HG02938 (cell line): ENCODE results near the gene TBCD.

Experiments used
- ATAC-seq: cut with Tn5 transposase; IDR thresholded peaks from one replicate; pipeline ENCODE4 v1.9.1; 2021; ENCODE audit warnings: mild to moderate bottlenecking, moderate library complexity; ENCODE audit not compliant: unreplicated experiment

The TBCD gene

DNA sequence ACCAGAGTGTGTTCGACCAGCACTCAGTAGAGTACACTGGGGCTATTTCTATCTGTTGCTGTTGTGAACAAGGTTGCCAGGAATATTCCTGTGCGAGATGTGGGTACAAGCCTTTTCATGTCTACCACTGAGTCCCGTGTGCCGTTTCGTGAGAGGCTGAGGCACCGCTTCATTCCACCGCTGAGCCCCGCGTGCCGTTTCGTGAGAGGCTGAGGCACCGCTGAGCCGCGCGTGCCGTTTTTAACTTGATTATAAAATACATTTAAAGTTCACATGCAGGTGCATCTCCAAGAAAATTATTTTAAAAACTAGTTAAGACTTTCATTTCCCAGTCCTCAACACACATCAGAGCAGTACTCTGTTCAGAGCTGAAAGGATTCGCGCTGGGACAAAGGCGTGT, 166.6 kb downstream of the TBCD start:
- no peak for ATAC-seq

DNA sequence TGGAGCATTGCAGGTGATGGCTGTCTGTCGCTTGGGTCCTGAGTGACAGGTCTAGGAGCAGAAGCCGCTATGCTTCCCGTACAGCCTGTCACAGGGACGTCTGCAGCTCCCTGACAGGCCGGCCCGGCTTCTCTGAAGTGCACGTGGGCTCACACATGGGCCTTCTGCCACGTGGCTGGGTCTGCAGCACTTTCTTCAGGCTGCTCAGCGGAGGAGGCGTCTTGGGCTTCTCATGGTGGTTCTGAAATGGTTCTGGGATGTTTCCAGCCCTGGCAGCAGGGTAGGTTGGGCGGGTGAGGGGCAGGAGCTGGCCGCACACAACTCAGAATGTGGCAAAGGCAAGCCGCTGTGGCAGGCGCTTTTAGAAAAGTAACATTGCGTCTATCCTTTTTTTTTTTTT, 168.3 kb downstream of the TBCD start:
- no peak for ATAC-seq

DNA sequence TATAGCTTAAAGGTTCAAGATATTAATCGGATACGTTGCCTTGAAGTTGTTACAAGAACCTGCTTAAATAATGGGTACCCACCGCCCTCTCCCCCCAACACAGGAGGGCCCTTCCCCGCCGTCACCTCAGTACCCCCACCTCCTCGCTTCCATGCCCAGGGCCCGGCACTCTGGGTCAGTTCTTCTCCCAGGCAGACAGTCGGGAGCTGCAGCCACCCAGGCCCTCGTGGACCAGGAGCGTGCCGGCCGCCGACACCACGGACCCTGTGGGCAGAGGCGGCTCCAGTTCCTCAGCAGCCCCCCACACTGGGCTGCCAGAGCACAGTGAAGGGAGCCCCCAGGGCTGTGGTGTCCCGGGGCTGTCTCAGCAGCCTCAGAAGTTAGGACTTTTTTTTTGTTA, 168.8 kb downstream of the TBCD start:
- ATAC-seq = no peak

DNA sequence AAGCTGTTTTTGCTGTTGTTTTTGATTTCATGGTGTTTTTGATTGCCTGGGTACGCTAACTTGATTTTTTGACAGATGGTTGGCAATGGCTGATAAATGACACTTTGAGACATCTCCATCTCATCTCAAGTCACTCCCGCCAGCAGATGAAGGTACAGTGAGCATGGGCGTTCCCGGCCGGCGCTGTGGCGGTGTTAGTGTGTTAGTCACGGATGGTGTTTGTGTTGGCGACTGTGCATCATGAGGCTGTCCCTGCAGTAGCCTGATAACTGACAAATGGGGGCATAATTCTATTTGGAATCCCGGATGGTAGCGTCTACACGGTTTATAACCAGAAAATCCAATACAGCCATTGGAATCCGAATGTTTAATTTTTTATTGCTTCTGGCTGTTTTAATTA, 169.6 kb downstream of the TBCD start:
- no peak for ATAC-seq

DNA sequence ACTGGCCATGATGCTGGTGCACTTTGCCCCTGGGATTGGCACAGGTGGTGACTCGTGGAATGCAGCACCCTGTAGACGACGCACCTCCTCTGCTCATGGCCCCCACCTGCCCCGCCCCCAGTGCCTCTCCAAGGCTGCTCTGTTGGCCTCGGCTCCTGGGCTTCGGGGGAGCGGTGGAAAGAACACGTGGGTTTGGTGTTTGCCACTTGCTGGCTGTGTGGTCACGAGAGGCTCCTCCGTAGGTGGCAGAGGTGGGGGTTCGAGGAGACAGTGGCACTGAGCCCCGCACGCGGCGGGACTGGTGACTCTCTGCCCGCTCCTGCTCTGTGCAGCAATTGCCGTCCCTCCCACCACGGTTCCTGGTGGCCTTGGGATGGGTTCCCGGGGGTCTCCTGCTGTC, 170.8 kb downstream of the TBCD start:
- no peak for ATAC-seq

DNA sequence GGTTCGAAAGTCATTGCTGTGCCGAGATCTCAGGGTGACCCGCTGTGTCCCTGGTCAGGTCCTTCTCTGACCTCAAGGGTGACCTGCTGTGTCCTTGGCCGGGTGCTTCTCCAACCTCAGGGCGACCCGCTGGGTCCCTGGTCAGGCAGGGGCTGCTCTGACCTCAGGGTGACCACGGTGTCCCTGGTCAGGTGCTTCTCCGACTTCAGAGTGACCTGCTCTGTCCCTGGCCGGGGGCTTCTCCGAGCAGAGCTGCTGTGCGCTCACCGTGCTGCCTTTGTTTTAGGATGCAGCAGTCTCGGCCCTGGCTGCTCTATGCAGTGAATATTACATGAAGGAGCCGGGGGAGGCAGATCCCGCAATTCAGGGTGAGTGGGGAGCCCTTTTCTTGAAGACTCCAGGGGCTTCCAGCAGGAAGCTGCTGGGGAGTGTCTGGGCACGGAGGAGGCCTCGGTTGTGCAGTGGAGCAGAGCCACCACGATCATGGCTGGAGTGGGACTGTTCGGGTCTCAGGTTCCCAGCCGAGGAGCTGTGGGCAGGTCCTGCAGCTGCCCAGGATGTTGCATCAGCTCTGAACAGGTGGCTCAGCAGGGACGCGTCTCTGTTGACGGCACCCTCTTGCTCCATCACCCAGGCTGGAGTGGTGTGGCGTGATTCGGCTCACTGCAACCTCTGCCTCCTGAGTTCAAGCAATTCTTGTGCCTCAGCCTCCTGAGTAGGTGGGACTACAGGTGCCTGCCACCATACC, 171.7 kb downstream of the TBCD start:
- no peak for ATAC-seq

DNA sequence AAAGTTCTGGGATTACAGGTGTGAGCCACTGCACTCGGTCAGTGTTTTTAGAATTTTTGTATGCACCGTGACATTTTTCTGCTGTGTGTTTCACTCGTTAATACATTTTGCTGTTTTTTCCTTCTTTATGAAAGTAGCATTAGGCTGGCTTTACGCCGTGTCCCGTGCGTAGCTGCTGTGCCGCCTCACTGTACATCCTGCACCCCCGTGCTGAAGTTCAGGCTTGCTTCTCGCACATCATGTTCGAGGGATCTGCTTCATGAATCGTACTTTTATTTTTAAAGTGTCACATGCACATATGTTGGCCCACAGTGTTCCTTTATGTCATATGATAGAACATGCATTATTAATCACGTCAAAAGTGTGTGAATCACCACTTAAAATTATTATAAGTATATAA, 172.3 kb downstream of the TBCD start:
- ATAC-seq = no peak

DNA sequence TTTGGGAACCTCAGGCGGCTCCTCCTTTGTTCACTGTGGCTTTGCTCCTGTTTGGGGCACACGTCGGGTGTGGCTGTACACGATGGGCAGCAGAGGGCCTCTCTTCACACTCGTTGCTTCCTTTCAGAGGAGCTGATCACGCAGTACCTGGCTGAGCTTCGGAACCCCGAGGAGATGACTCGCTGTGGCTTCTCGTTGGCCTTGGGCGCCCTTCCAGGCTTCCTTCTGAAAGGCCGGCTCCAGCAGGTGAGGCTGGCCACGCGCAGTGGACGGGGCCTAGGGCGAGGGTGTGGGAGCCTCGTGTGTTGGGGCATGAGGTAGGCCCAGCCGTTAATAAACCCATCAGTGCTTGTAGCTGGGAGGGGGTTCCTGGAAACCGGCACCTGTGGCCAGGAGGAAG, 172.9 kb downstream of the TBCD start:
- ATAC-seq = no peak

DNA sequence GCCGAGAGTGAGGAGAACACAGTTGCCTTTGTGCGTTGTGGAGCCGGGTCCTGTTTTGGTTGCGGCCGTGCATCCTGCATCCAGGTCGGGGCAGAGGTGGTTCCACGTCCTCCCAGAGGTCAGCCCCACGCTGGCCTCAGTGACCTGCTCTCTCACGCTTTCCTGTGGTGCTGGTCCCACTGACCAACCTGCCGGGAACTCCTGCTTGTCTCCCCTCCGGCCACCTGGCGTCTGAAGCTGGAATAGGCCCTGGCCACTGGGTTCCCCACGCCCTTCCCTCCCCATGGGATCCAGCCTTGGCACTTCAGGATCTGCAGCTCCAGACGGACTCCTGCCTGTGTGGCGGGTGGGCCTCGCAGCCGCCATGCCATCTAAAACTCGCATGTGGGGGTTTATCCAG, 173.5 kb downstream of the TBCD start:
- ATAC-seq = no peak

DNA sequence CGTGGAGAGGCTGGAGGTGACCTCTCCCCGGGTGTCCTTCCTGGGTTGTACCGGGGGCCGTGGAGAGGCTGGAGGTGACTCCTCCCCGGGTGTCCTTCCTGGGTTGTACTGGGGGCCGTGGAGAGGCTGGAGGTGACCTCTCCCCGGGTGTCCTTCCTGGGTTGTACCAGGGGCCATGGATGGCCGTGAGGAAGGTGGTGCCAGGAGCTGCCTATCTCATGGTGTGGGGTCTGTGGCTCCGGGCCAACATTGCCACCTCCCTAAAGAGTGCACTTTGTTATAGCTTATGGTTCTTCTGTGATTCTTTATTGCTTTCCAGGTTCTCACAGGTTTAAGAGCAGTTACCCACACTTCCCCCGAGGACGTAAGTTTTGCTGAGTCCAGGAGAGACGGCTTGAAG, 174.2 kb downstream of the TBCD start:
- no peak for ATAC-seq

DNA sequence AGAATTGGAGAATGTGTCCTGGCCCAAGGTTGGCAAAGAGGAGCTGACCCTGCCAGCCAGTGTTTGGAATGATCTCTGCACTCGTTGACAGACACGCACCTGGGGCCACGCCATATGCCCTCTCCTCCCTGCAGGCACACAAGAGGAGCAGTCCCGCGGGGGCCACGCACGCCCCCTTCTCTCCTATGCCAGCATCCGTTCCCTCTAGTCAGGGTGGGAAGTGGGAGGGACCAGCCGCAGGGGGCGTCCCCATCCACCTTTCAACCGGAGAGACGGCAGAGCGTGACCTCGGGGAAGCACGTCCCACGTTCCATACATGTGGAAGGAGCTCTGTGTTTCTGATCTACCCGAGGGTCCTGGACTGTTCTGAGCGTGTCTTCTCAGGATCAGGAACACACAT, 174.9 kb downstream of the TBCD start:
- ATAC-seq = no peak

DNA sequence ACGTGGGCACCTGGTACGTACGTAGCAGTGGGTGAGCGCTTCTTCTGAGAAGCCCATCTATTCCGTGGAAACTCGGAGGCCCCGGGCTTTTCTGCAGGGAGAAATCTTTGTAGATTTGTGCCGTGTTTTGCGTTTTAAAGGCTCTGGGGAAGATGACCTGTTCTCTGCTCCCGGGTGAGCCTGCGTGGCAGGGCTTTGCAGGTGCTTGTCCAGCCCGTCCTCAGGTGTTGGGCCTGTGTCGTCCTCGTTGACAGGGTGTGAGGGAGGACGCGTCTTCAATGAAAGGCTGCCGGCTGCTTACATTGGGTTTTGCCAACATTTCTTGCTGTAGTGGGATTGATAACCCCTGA, 175.4 kb downstream of the TBCD start:
- no peak for ATAC-seq

DNA sequence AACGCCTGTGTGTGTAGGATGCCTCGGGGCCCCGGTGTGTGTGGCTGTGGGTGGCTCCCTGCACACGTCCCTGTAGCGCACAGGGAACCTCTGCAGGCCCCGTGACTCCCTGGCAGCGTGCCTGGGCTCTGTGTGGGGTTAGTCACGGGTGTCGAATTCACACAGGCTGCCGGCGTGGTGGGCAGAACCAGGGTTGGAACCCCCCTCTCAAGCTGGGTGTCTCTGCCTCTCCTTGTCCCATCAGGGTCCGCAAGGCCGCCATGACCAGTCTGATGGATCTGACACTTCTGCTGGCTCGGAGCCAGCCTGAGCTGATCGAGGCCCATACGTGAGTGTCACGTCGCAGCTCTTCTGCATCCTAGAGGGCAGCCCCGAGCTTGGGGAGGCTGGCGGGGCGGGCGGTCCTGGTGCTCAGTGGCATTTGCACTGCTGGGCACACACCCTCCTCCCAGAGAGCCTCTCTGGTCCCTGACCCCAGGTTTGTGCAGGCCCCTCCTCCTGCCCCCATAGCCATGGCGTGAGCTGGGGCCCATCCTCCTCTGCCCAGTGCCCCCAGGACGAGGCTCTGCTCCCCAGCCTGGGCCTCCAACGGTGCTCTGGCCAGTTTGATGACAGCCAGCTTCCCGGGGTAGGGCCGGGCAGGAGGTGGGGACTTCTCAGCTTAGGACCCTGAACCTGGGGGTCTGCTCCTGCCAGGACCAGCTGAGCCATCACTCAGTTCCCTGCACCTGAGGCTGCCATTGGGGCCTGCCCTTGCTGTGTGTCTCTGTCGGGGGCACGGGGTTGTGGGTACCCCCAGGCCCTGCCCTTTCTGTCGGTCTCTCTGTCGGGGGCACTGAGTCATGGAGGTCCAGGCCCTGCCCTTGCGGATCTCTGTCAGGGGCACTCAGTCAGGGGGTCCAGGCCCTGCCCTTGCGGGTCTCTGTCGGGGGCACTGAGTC, 176.1 kb downstream of the TBCD start:
- no peak for ATAC-seq

DNA sequence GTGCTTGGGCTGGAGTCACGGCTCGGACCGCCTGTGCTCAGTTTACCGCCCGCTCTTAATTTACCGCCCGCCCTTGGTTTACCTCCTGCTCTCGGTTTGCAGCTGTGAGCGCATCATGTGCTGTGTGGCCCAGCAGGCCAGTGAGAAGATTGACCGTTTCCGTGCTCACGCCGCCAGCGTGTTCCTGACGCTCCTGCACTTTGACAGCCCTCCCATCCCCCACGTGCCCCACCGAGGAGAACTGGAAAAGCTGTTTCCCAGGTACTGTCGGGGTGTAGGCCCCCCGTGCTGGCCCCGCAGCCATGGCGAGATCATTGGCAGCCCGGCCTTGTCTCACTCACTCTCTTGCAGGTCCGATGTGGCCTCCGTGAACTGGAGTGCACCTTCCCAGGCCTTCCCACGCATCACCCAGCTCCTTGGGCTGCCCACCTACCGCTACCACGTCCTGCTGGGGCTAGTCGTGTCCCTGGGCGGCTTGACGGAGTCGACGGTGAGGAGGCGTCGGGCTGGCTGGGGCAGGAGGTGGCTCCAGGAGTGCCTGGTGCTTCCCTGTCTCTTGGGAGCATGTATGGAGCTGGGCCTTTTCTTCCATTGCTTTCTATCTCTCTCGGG, 177.3 kb downstream of the TBCD start:
- ATAC-seq = no peak

DNA sequence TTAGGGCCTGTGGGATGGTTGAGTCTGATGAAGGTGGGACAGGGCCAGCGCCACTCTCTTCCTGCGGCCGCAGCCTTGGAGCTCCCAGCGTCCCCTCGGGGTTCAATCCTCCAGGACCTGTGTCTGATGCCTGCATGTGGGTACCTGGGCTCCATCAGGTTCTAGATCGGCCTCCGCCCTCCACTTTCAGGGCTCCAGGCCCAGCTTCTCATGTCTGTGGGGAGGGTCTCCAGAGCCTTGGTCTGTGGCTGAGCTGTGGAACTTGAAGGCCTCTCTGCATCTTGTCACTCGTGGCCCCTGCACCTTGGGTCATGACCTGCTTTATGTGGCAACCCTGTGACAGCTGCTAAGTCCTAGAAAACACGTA, 177.8 kb downstream of the TBCD start:
- ATAC-seq = no peak

DNA sequence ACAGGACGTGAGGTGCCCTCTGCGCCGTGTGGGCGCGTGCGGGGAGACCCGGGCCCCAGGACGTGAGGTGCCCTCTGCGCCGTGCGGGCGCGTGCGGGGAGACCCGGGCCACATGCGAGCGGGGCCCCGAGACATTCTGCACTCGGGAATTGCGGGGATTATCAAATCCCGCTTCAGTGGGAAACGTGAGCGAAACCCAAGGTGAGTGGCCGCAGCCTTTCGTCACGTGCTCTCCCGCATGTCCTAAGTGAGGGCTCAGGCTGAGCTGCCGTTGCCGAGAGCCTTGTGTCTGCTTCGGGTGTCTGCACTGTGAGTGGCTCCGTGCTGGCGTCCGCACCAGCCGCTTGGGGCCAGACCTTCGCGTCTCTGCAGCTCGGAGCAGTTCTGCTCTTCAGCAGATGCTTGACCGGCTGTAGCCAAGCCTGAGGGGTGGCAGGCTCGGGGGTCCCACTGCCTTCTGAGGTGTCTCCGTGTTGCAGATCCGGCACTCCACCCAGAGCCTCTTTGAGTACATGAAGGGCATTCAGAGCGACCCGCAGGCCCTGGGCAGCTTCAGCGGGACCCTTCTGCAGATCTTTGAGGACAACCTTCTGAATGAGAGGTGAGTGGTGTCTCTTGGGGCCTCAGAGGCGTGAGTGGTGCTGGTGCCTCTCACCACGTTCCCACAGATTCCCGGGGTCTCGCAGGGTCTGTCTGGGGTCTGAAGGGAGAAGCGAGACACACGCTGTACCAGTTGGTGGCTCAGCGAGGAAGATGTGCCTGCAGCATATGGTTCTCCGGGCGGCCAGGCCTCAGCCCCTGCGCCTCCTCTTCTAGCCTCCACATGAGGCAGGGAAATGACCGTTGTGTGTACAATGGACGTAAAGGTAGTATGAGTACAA, 178.4 kb downstream of the TBCD start:
- no peak for ATAC-seq

DNA sequence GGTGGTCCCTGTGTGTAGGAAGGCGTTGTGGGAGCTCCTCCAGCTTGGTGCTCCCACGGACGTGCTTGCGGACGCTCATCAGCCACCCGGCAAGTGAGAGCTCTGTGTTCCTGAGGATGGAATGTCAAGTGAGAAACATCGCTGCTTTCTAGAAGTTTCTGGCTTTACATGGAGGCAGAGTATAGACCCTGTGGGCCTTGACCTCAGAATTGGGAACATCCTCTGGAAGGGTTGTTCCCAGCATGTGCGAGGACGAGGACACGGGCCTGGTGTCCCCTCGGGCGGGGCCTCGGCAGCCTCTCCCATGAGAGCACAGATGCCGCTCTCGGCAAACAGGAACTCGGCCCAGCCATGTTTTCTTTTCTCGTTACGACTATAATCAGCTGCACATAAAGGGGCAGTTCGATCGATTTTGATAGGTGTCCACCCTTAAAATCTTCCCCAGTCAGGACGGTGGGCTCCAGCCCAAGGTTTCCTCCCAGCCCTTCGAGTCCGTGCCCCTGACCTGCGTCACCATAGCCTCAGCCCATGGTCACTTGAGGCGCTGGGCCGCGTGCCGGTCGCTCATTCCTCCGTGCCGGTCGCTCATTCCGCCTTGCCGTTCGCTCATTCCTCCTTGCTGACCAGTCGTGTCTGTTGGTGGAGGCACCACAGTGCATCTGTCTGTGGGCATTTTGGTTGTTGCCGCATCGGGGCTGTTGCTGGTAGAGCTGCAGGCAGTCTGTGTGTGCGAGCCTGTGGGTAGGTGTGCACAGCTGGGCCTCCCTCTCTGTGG, 179.2 kb downstream of the TBCD start:
- ATAC-seq = no peak

DNA sequence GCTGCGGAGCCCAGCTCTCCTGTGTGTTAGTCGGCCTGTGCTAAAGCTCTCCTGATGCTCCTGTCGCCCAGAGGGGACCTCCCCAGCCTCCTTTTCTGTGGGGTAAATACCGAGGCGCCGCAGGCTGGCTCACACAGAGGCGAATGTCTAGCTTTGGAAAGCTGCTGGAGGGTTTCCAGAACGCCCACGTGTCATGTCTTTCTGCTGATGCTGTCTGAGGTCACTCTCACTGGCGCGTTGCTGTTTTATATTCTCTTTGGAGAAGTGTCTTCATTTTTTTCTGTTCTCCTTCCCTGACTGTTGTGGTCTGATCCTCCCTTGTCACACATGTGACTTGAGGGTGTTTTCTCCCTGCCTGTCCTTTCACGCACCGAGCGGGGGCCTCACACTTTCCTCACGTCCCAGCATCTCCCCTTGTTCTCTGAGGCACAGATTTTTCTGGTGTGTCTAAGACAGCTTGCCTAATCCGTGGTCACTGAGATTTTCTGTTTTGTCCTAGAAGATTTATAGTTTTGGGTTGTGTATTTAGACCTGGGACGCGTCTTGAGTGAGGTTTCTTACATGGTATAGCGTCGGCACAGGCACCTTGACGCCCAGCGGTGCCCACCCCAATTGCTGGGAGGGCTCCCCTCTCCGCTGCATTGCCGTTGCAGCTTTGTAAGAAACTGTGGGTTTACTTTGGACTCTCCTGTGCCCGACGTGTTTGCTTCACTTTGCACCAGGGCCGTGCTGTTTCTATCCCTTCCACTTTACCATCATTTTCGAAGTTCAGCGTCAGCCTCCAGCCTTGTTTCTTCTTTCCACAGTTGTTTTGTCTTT, 180.0 kb downstream of the TBCD start:
- ATAC-seq = no peak

DNA sequence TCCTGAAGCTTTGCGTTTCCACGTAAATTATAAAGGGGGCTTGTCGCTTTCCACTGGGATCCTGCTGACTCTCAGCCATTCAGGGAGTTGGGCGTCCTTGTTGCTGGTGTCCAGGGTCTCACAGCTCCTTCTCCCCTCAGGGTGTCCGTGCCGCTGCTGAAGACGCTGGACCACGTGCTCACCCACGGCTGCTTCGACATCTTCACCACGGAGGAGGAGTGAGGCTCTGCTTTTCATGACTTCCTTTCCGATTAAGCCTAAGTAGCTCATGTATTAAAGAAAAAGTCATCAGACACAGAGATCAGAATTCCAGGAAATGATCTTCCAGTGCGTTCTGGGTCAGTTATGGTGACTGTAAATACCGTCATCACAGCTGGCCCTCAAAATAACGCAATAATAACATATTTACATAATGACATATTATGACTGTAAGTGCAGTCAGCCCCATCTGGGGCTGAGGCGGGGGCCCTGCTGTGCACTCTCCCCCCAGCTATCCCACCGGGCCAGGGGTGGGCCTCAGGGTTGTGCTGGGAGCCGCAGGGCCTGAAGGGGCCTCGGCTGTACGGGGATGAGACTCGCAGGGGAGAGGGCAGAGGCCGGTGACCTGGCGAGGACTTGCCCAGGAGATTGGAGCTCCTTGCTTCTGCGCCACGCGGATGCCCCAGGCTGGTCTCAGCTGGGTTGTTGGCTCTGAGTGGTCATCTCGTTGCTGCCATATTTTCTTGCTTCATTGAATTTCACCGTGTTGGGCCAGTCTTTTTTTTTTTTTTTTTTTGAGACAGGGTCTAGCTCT, 180.8 kb downstream of the TBCD start:
- ATAC-seq = no peak
